HepG2 (cell line): ENCODE measurements around the gene CXADR. TPM values are rescaled to one million over a fixed set of nuclear protein-coding genes. Genes with fewer than 3 reads are reported as not detected.

Source experiments
- ATAC-seq: fragments of 200-7000 bp; cut with Tn5 transposase; 3 replicates; pipeline ENCODE4 v1.9.1; 2020; ENCODE audit warnings: mild to moderate bottlenecking, moderate library complexity
- BruUV-seq: library from RNA; stranded (reverse); fragments of 400-500 nt; replicated peaks from 2 replicates; lab custom pipeline; 2021; lab: Mats Ljungman, UMichigan
- CTCF ChIA-PET: fragments of 300-600 bp; formaldehyde crosslinking; extraction: SDS; loops from one replicate; lab custom pipeline; 2021; ENCODE audit warnings: low total read pairs, inconsistent platforms, low intra/inter-chr PET ratio; lab: Yijun Ruan, JAX
- POLR2A ChIA-PET: fragments of 350-600 bp; sonication (Branson Sonifier 250); formaldehyde crosslinking; loops from one replicate; lab custom pipeline; 2020; ENCODE audit warnings: antibody characterized with exemption, inconsistent platforms; lab: Yijun Ruan, JAX
- DNase-seq: peaks from one replicate; pipeline ENCODE4 v3.0.0-alpha.2; 2015; ENCODE audit warnings: low spot score
- FAIRE-seq: peaks from 3 replicates; lab custom pipeline; 2011; peaks lifted over from hg19 to GRCh38; lab: Jason Lieb, UNC
- H2AFZ ChIP-seq: one replicate; pipeline ENCODE4 v1.6.1; 2011; ENCODE audit warnings: low read length, inconsistent platforms
- H3K27ac ChIP-seq: fragments of 300-600 bp; 3 replicates; pipeline ENCODE4 v1.8.0; 2011; ENCODE audit warnings: mixed run types, mild to moderate bottlenecking, mixed read lengths, low read length, inconsistent platforms; ENCODE audit not compliant: insufficient read depth; ENCODE audit errors: extremely low read length
- H3K27me3 ChIP-seq, 2 experiments: fragments of 200-600 bp in 1 of 2; 2 replicates in 1 of 2; 3 replicates in 1 of 2; pipeline versions ENCODE4 v1.6.0 to v1.8.0; 2011; ENCODE audit warnings: low read length in 2 of 2, mild to moderate bottlenecking in 2 of 2, moderate library complexity in 2 of 2, inconsistent platforms in 1 of 2; ENCODE audit not compliant: insufficient read depth in 2 of 2, control insufficient read depth in 1 of 2
- H3K36me3 ChIP-seq, 2 experiments: fragments of 200-600 bp in 1 of 2; replicated peaks in 1 of 2; 2 replicates in 1 of 2; 3 replicates in 1 of 2; pipeline versions ENCODE4 v1.5.1 to v1.8.0; 2011; ENCODE audit warnings: low read length in 2 of 2, inconsistent platforms in 1 of 2; ENCODE audit not compliant: insufficient read depth in 2 of 2, control insufficient read depth in 1 of 2
- H3K4me1 ChIP-seq: 2 replicates; pipeline ENCODE4 v1.5.1; 2012; ENCODE audit warnings: low read length, inconsistent platforms; ENCODE audit not compliant: insufficient read depth
- H3K4me2 ChIP-seq: 2 replicates; pipeline ENCODE4 v1.6.0; 2011; ENCODE audit warnings: low read depth, low read length, inconsistent platforms
- H3K4me3 ChIP-seq, 3 experiments: fragments of 200-600 bp in 1 of 3; sonication (generic), shearing (Covaris generic) in 1 of 3; replicated peaks in 1 of 3; 2 replicates each; pipeline ENCODE4 v1.5.1; 2011 to 2016; ENCODE audit warnings: low read length in 3 of 3, inconsistent platforms in 2 of 3, low read depth in 2 of 3, mild to moderate bottlenecking in 2 of 3, control low read depth in 1 of 3, mixed read lengths in 1 of 3; ENCODE audit not compliant: insufficient read depth in 1 of 3
- H3K79me2 ChIP-seq: one replicate; pipeline ENCODE4 v1.6.1; 2011; ENCODE audit warnings: low read length, inconsistent platforms; ENCODE audit not compliant: insufficient read depth
- H3K9ac ChIP-seq: 2 replicates; pipeline ENCODE4 v1.6.0; 2011; ENCODE audit warnings: mild to moderate bottlenecking, low read depth, low read length, inconsistent platforms; ENCODE audit not compliant: insufficient read depth
- H3K9me3 ChIP-seq: 2 replicates; pipeline ENCODE4 v1.5.1; 2012; ENCODE audit warnings: mild to moderate bottlenecking, low read length
- H4K20me1 ChIP-seq: 2 replicates; pipeline ENCODE4 v1.6.0; 2011; ENCODE audit warnings: inconsistent platforms, mild to moderate bottlenecking, low read length, moderate library complexity; ENCODE audit not compliant: insufficient read depth
- HNRNPLL ChIP-seq: fragments of 200-400 bp; formaldehyde crosslinking; IDR thresholded peaks from 2 replicates; pipeline ENCODE4 v1.6.1; 2017; ENCODE audit warnings: mild to moderate bottlenecking, low read depth, low read length; ENCODE audit not compliant: poor library complexity, severe bottlenecking
- LCORL ChIP-seq, 2 experiments: fragments of 450-650 bp in 1 of 2; sonication (generic) in 1 of 2; formaldehyde crosslinking in 1 of 2; IDR thresholded peaks; 2 replicates each; pipeline versions ENCODE4 v1.5.0 to v1.6.1; 2017 to 2020; ENCODE audit warnings: antibody characterized with exemption in 1 of 2, missing genetic modification reagents in 1 of 2
- NFIB ChIP-seq: sonication (generic); formaldehyde crosslinking; IDR thresholded peaks from 2 replicates; pipeline ENCODE4 v1.9.0; 2021; ENCODE audit warnings: missing genetic modification reagents, mild to moderate bottlenecking, borderline replicate concordance
- RARA ChIP-seq: IDR thresholded peaks from 2 replicates; pipeline ENCODE4 v1.6.1; 2016; ENCODE audit warnings: missing genetic modification reagents, missing compliant biosample characterization
- SKI ChIP-seq: fragments of 450-650 bp; IDR thresholded peaks from one replicate; pipeline ENCODE4 v1.6.1; 2018; ENCODE audit warnings: mild to moderate bottlenecking; ENCODE audit not compliant: partially characterized antibody
- ZBTB8A ChIP-seq: sonication (generic); formaldehyde crosslinking; IDR thresholded peaks from 2 replicates; pipeline ENCODE4 v1.4.0; 2020; ENCODE audit warnings: mild to moderate bottlenecking, low read depth, missing genetic modification reagents, borderline replicate concordance
- ZHX1 ChIP-seq: sonication (generic); formaldehyde crosslinking; IDR thresholded peaks from 2 replicates; pipeline ENCODE4 v1.8.1; 2022; ENCODE audit warnings: low read depth, mild to moderate bottlenecking, missing genetic modification reagents
- ZNF10 ChIP-seq: sonication (generic); formaldehyde crosslinking; IDR thresholded peaks from 2 replicates; pipeline ENCODE4 v1.4.0; 2020; ENCODE audit warnings: mild to moderate bottlenecking, low read depth, missing genetic modification reagents, borderline replicate concordance
- ZNF160 ChIP-seq: sonication (generic); formaldehyde crosslinking; IDR thresholded peaks from 2 replicates; pipeline ENCODE4 v1.8.0; 2022; ENCODE audit warnings: mild to moderate bottlenecking, inconsistent platforms, missing genetic modification reagents
- ZNF317 ChIP-seq: sonication (generic); formaldehyde crosslinking; IDR thresholded peaks from 2 replicates; pipeline ENCODE4 v1.5.0; 2020; ENCODE audit warnings: mild to moderate bottlenecking, missing genetic modification reagents
- ZNF564 ChIP-seq: sonication (generic); formaldehyde crosslinking; IDR thresholded peaks from 2 replicates; pipeline ENCODE4 v1.8.1; 2023; ENCODE audit warnings: mild to moderate bottlenecking, missing genetic modification reagents
- WGBS: methylation state at CpG from one replicate; pipeline ENCODE4 v1.1.6; 2017; ENCODE audit warnings: low lambda C conversion rate; 5-methylcytosine and 5-hydroxymethylcytosine counted together
- in situ Hi-C: cut with HindIII; loops from 2 replicates; pipeline ENCODE4 v1.10.0; 2017; ENCODE audit warnings: low pct_unique_long_range_greater_than_20kb; ENCODE audit not compliant: extremely low pct_ligation_motif_present
- intact Hi-C: fragments of 100-400 bp; cut with micrococcal nuclease; formaldehyde crosslinking; loops from one replicate; pipeline ENCODE4 v1.10.0; 2022; ENCODE audit not compliant: unreplicated experiment
- polyA plus RNA-seq, 8 experiments: library from polyadenylated mRNA; depleted of rRNA in 3 of 8; stranded (reverse) in 7 of 8; unstranded in 1 of 8; fragments of >200 nt; fragmentation: Illumina TruSeq in 4 of 8; extraction: Trizol in 4 of 8; gene quantifications; 2 replicates each; pipeline versions ENCODE4 v1.2.1 to v1.2.3, GENCODE V29; 2011 to 2016; ENCODE audit warnings: low read depth in 4 of 8, missing spikeins in 1 of 8, mixed read lengths in 1 of 8; ENCODE audit not compliant: insufficient read depth in 1 of 8
- total RNA-seq, 5 experiments: library from RNA; depleted of rRNA; stranded (reverse); fragments of >200 nt; fragmentation: Illumina TruSeq; extraction: Trizol; gene quantifications; 2 replicates each; pipeline ENCODE4 v1.2.3, GENCODE V29; 2016; ENCODE audit warnings: low read depth in 1 of 5
- TF ChIP-seq, protein P1 (sequence below): sonication (generic); formaldehyde crosslinking; IDR thresholded peaks from 2 replicates; pipeline ENCODE4 v1.4.0; 2020; ENCODE audit warnings: low read depth, missing genetic modification reagents

CXADR gene
- total and polyA plus RNA-seq, 2 of the 13 experiments (the other 11 are each of a cell fraction or from before 2014, with no cell fraction given) = 86.8 to 110 TPM

- Histone ChIP-seq H3K9ac (no peak overlapping the region), H3K79me2 (peaks cover 7% of the 10 kb centered on the region), H3K27me3 (no peaks in the 10 kb centered on the region; a peak in 1 of 5 replicates), H3K9me3 (peaks cover 9% of the 10 kb centered on the region; the same call in 1 of the 2 replicates), H4K20me1 (no peaks in the 10 kb centered on the region), H3K4me2 (no peak overlapping the region), H3K4me3 (no peak overlapping the region), H3K36me3 (no peaks in the 10 kb centered on the region), H3K27ac (no peak overlapping the region), H3K4me1 (peaks cover 35% of the 10 kb centered on the region), H2AFZ (no peak overlapping the region)
- CTCF ChIA-PET = no interaction called here
- no peak for DNase-seq
- BruUV-seq = no TSS peak
- POLR2A ChIA-PET = no interaction called here
- 82% methylated on average over 7 of the region's 7 CpGs for WGBS
- FAIRE-seq = no peak
- TF ChIP-seq RARA (CRISPR knock-in tag) (no peak), NFIB (CRISPR knock-in tag) (no peak), SKI (no peak), ZNF564 (CRISPR knock-in tag) (no peak), ZNF160 (CRISPR knock-in tag) (no peak)
- ATAC-seq = no peak
- in situ Hi-C loops (no loop called here), intact Hi-C loops (no loop called here)
These were observed 5.9 kb upstream of the CXADR start for GRCh38 chr21:17506951-17507350.

DNA sequence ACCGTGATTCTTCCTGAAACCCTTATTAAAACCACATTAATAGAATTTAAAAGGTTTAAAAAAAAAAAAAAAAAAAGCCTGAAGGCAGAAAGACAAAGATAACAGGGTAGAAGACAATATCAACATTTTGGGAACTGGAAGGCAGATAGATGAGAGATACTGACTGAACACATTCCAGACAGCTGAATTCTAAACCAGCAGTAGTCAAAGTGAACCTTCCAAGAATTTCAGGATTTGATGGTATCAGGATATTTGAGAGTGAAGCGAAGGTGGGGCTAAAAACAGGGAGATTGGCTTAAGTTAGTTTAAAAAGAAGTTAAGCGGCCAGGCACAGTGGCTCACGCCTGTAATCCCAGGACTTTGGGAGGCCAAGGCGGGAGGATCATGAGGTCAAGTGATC is 5.3 kb upstream of the CXADR start:
- Histone ChIP-seq H3K4me2 (no peak overlapping the region), H2AFZ (no peak overlapping the region), H3K4me3 (no peak overlapping the region), H3K9me3 (peaks cover 9% of the 10 kb centered on the region; the same call in 1 of the 2 replicates), H3K9ac (no peak overlapping the region), H3K36me3 (no peaks in the 10 kb centered on the region), H3K27me3 (no peaks in the 10 kb centered on the region; a peak in 1 of 5 replicates), H3K27ac (no peak overlapping the region), H4K20me1 (no peaks in the 10 kb centered on the region), H3K4me1 (peaks cover 28% of the 10 kb centered on the region), H3K79me2 (peaks cover 7% of the 10 kb centered on the region)
- in situ Hi-C loops (no loop called here), intact Hi-C loops (no loop called here)
- ChIA-PET POLR2A (no interaction called here), CTCF (no interaction called here)
- no TSS peak for BruUV-seq
- DNase-seq = no peak
- ATAC-seq = no peak
- WGBS = 98% methylated on average over 5 of the region's 5 CpGs
- no peak for FAIRE-seq
- TF ChIP-seq ZNF317 (CRISPR knock-in tag) (no peak), ZBTB8A (no peak), LCORL (IDR thresholded peaks at IDR 0.05) (no peak), LCORL (CRISPR knock-in tag; IDR thresholded peaks at IDR 0.05) (no peak), ZNF10 (no peak), ZHX1 (no peak), HNRNPLL (no peak)
- TF ChIP-seq, protein P1, sequence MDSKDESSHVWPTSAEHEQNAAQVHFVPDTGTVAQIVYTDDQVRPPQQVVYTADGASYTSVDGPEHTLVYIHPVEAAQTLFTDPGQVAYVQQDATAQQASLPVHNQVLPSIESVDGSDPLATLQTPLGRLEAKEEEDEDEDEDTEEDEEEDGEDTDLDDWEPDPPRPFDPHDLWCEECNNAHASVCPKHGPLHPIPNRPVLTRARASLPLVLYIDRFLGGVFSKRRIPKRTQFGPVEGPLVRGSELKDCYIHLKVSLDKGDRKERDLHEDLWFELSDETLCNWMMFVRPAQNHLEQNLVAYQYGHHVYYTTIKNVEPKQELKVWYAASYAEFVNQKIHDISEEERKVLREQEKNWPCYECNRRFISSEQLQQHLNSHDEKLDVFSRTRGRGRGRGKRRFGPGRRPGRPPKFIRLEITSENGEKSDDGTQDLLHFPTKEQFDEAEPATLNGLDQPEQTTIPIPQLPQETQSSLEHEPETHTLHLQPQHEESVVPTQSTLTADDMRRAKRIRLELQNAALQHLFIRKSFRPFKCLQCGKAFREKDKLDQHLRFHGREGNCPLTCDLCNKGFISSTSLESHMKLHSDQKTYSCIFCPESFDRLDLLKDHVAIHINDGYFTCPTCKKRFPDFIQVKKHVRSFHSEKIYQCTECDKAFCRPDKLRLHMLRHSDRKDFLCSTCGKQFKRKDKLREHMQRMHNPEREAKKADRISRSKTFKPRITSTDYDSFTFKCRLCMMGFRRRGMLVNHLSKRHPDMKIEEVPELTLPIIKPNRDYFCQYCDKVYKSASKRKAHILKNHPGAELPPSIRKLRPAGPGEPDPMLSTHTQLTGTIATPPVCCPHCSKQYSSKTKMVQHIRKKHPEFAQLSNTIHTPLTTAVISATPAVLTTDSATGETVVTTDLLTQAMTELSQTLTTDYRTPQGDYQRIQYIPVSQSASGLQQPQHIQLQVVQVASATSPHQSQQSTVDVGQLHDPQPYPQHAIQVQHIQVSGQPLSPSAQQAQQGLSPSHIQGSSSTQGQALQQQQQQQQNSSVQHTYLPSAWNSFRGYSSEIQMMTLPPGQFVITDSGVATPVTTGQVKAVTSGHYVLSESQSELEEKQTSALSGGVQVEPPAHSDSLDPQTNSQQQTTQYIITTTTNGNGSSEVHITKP = no peak
